PC-9 (cell line): Measurements from ENCODE around the gene CACNA1H. TPM values are rescaled to one million over a fixed set of nuclear protein-coding genes. Genes with fewer than 3 reads are reported as not detected.
"Not testable (repeated sequence)": the region's sequence is repeated elsewhere in the genome, so short reads cannot be mapped to it uniquely, and the experiment has no call there.

Experiments used
- BruUV-seq: library from RNA; stranded (reverse); fragments of 400-500 nt; replicated peaks from 2 replicates; lab custom pipeline; 2021; lab: Mats Ljungman, UMichigan
- CTCF ChIA-PET: fragments of 300-600 bp; sonication (Branson Sonifier 250); formaldehyde crosslinking; loops from one replicate; lab custom pipeline; 2022; ENCODE audit warnings: antibody characterized with exemption; lab: Charles Lee
- POLR2A ChIA-PET: fragments of 300-600 bp; sonication (Branson Sonifier 250); formaldehyde crosslinking; loops from one replicate; lab custom pipeline; 2022; ENCODE audit warnings: antibody characterized with exemption; ENCODE audit not compliant: unreplicated experiment; lab: Charles Lee
- DNase-seq, 2 experiments: peaks; one replicate each; pipeline versions ENCODE4 v3.0.0 to v3.0.0-alpha.2; 2015 to 2022; ENCODE audit warnings: mixed read lengths in 1 of 2
- H2AFZ ChIP-seq: fragments of 200-600 bp; sonication (generic); 2 replicates; pipeline ENCODE4 v1.8.1; 2017; ENCODE audit warnings: antibody characterized with exemption
- H3F3A ChIP-seq: fragments of 200-600 bp; sonication (generic); 2 replicates; pipeline ENCODE4 v1.8.1; 2017; ENCODE audit warnings: antibody characterized with exemption, mild to moderate bottlenecking, low read depth; ENCODE audit not compliant: insufficient read depth
- H3K27ac ChIP-seq: fragments of 200-600 bp; sonication (generic); 2 replicates; pipeline ENCODE4 v1.6.1; 2016; ENCODE audit warnings: mixed run types
- H3K27me3 ChIP-seq: fragments of 200-600 bp; sonication (generic); 2 replicates; pipeline ENCODE4 v1.6.1; 2016; ENCODE audit warnings: low read depth, mixed run types; ENCODE audit not compliant: insufficient read depth
- H3K36me3 ChIP-seq: fragments of 200-600 bp; sonication (generic); 2 replicates; pipeline ENCODE4 v1.6.1; 2016; ENCODE audit warnings: low read depth, mixed run types
- H3K4me1 ChIP-seq: fragments of 200-600 bp; sonication (generic); replicated peaks from 2 replicates; pipeline ENCODE4 v1.6.1; 2016; ENCODE audit warnings: mixed run types; ENCODE audit not compliant: insufficient read depth
- H3K4me2 ChIP-seq: fragments of 200-600 bp; sonication (generic); 2 replicates; pipeline ENCODE4 v1.6.1; 2017; ENCODE audit warnings: mixed run types
- H3K4me3 ChIP-seq: fragments of 200-600 bp; sonication (generic); 2 replicates; pipeline ENCODE4 v1.6.1; 2016; ENCODE audit warnings: mixed run types
- H3K79me2 ChIP-seq: fragments of 200-600 bp; sonication (generic); 2 replicates; pipeline ENCODE4 v1.6.1; 2017; ENCODE audit warnings: low read depth, mixed run types
- H3K9me2 ChIP-seq: fragments of 200-600 bp; sonication (generic); 2 replicates; pipeline ENCODE4 v1.8.1; 2017; ENCODE audit warnings: mild to moderate bottlenecking; ENCODE audit not compliant: insufficient read depth
- H3K9me3 ChIP-seq: fragments of 200-600 bp; sonication (generic); 2 replicates; pipeline ENCODE4 v1.8.1; 2016; ENCODE audit warnings: low read depth; ENCODE audit not compliant: insufficient read depth
- H4K20me1 ChIP-seq: fragments of 200-600 bp; sonication (generic); 2 replicates; pipeline ENCODE4 v1.8.1; 2017; ENCODE audit not compliant: insufficient read depth
- EZH2 ChIP-seq: fragments of 200-600 bp; sonication (generic); IDR thresholded peaks from 2 replicates; pipeline ENCODE4 v1.8.0; 2017; ENCODE audit warnings: antibody characterized with exemption, low read depth
- intact Hi-C: fragments of 100-400 bp; cut with micrococcal nuclease; formaldehyde crosslinking; loops from one replicate; pipeline ENCODE4 v1.10.0; 2022; ENCODE audit not compliant: unreplicated experiment
- total RNA-seq: library from RNA; stranded (reverse); gene quantifications from 2 replicates; pipeline ENCODE4 v1.2.3, GENCODE V29; 2021
- TF ChIP-seq, protein P1 (sequence below): fragments of 200-600 bp; sonication (generic); conservative IDR thresholded peaks from 2 replicates; pipeline ENCODE4 v1.6.1; 2017; ENCODE audit warnings: mixed run types, antibody characterized with exemption, mild to moderate bottlenecking, moderate library complexity

Gene CACNA1H
- total RNA-seq, 1 experiment from 2014 or later, result not detected

DNA sequence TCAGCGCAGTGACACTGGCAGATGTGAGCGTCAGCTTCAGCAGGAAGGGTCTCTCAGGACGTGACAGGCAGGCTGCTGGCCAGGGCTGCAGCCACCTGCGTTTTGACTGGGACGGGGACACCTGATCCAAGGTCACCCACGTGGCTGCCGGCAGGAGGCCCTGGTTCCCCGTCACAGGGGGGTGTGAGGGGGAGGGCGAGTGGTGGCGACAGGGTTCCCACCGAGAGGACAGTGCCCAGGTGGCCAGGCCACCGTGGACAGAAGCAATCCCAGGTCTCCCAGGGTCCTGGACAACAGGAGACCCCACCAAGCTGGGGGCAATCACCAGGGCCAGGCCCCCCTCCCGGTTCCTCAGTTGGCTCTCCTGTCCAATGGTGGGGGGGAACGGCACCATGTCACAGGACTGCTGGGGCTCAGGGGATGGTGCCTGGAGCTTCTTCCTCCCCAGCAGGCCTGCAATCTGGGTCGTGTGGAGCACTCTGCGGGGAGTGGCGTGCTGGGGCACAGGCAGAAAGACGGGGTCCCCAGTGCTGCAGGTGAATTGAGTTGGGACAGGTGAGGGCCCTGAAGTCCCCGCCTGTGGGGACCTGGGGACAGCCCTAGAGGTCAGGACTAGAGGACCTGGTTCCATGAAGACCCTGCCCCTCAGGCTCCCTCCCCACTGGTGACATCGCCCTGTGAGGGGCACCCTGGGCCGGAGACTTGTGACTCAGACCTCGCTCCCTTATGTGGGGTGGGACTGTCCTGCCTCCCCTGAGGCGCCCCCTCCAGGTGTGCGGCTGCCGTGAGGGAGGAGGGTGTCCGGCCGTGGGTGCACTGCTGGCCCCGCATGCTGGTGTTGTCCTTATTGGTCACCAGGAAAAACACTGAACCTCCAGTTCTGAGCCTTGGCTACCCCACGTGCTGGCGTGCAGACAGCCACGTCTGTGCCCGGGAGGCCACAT is 91.3 kb downstream of the CACNA1H start:
- DNase-seq, H3K4me3 ChIP-seq, H3K4me1 ChIP-seq, H3F3A ChIP-seq, H3K9me3 ChIP-seq, H3K79me2 ChIP-seq, H2AFZ ChIP-seq, H4K20me1 ChIP-seq, CTCF ChIA-PET, H3K4me2 ChIP-seq, BruUV-seq, H3K36me3 ChIP-seq, H3K27ac ChIP-seq, H3K27me3 ChIP-seq, H3K9me2 ChIP-seq, intact Hi-C loops: not testable (repeated sequence)
- POLR2A ChIA-PET, result interaction anchor here (0.7 kb wide), 1 partner anchor 217 kb away, joined by 3 read pairs; no protein-coding TSS in a partner anchor

- Histone ChIP-seq H2AFZ (no peak overlapping the region), H3K9me2 (no peaks in the 10 kb centered on the region), H3K9me3 (no peaks in the 10 kb centered on the region), H3F3A (peaks cover 6% of the 10 kb centered on the region; the same call in 1 of the 2 replicates), H3K36me3 (no peaks in the 10 kb centered on the region), H3K27ac (no peak overlapping the region), H3K27me3 (peaks cover 8% of the 10 kb centered on the region; the same call in 1 of the 2 replicates), H3K4me1 (no peaks in the 10 kb centered on the region), H3K79me2 (no peaks in the 10 kb centered on the region), H3K4me3 (no peak overlapping the region), H4K20me1 (no peaks in the 10 kb centered on the region; the same call in 1 of the 2 replicates), H3K4me2 (no peak overlapping the region)
- intact Hi-C loops, result no loop called here
- ChIA-PET CTCF (no interaction called here), POLR2A (no interaction called here)
- BruUV-seq, result no TSS peak
- no peak for DNase-seq
- TF ChIP-seq, protein P1, sequence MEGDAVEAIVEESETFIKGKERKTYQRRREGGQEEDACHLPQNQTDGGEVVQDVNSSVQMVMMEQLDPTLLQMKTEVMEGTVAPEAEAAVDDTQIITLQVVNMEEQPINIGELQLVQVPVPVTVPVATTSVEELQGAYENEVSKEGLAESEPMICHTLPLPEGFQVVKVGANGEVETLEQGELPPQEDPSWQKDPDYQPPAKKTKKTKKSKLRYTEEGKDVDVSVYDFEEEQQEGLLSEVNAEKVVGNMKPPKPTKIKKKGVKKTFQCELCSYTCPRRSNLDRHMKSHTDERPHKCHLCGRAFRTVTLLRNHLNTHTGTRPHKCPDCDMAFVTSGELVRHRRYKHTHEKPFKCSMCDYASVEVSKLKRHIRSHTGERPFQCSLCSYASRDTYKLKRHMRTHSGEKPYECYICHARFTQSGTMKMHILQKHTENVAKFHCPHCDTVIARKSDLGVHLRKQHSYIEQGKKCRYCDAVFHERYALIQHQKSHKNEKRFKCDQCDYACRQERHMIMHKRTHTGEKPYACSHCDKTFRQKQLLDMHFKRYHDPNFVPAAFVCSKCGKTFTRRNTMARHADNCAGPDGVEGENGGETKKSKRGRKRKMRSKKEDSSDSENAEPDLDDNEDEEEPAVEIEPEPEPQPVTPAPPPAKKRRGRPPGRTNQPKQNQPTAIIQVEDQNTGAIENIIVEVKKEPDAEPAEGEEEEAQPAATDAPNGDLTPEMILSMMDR, result no peak
- TF ChIP-seq EZH2, result no peak
Observed at GRCh38 chr16:1244881-1245280, 92.0 kb downstream of the CACNA1H start.

GRCh38 chr16:1245452-1246020 is 92.6 kb downstream of the CACNA1H start:
- H3K27ac ChIP-seq, result no peak overlapping the region
- H4K20me1 ChIP-seq, result no peaks in the 10 kb centered on the region; the same call in 1 of the 2 replicates
- no peaks in the 10 kb centered on the region for H3K36me3 ChIP-seq
- peaks cover 6% of the 10 kb centered on the region; the same call in 1 of the 2 replicates for H3F3A ChIP-seq
- H3K9me3 ChIP-seq, result no peaks in the 10 kb centered on the region
- ChIA-PET CTCF (no interaction called here), POLR2A (no interaction called here)
- intact Hi-C loops, result no loop called here
- BruUV-seq, result no TSS peak
- no peak overlapping the region for H3K4me3 ChIP-seq
- no peaks in the 10 kb centered on the region for H3K79me2 ChIP-seq
- peaks cover 8% of the 10 kb centered on the region; the same call in 1 of the 2 replicates for H3K27me3 ChIP-seq
- no peak overlapping the region for H3K4me2 ChIP-seq
- no peak for DNase-seq
- TF ChIP-seq, protein P1, result no peak
- no peak for TF ChIP-seq EZH2
- no peaks in the 10 kb centered on the region for H3K9me2 ChIP-seq
- no peaks in the 10 kb centered on the region for H3K4me1 ChIP-seq
- H2AFZ ChIP-seq, result no peak overlapping the region

DNA sequence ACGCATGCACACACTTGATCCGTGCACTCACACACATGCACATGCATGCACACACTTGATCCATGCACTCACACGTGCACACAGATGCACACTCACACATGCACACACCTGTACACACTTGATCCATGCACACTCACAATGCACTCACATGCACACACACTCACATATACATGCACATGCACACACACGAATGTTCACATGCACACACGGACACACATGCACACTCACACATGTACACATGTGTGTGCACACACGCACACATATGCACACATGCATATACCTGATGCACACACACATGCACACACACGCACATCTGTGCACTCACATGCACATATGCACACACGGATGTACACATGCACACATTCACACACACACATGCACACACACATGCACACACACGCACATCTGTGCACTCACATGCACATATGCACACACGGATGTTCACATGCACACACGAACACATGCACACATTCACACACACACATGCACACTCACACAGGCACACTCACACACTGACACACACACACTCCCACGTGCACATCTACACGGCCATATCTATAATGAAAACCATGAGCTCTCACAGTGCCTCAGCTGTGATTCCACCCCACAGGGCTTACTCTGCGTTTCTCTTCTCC is 95.1 kb downstream of the CACNA1H start:
- H3K27ac ChIP-seq, H2AFZ ChIP-seq, intact Hi-C loops, H3K79me2 ChIP-seq, H3K4me3 ChIP-seq, POLR2A ChIA-PET, H3K4me2 ChIP-seq, H3F3A ChIP-seq, H3K4me1 ChIP-seq, H3K9me2 ChIP-seq, H4K20me1 ChIP-seq, BruUV-seq, H3K27me3 ChIP-seq, H3K9me3 ChIP-seq, H3K36me3 ChIP-seq, CTCF ChIA-PET, DNase-seq: not testable (repeated sequence)

GRCh38 chr16:1249031-1249755 is 96.3 kb downstream of the CACNA1H start:
- H2AFZ ChIP-seq, CTCF ChIA-PET, H4K20me1 ChIP-seq, intact Hi-C loops, DNase-seq, H3K4me3 ChIP-seq, H3K4me2 ChIP-seq, H3K9me2 ChIP-seq, H3K4me1 ChIP-seq, POLR2A ChIA-PET, H3K36me3 ChIP-seq, H3K27ac ChIP-seq, BruUV-seq, H3K27me3 ChIP-seq, H3K9me3 ChIP-seq, H3K79me2 ChIP-seq, H3F3A ChIP-seq: not testable (repeated sequence)
